ENCODE results near the gene MAGI1.
"Not testable (repeated sequence)": the region's sequence is repeated elsewhere in the genome, so short reads cannot be mapped to it uniquely, and the experiment has no call there.

Gene MAGI1

DNA sequence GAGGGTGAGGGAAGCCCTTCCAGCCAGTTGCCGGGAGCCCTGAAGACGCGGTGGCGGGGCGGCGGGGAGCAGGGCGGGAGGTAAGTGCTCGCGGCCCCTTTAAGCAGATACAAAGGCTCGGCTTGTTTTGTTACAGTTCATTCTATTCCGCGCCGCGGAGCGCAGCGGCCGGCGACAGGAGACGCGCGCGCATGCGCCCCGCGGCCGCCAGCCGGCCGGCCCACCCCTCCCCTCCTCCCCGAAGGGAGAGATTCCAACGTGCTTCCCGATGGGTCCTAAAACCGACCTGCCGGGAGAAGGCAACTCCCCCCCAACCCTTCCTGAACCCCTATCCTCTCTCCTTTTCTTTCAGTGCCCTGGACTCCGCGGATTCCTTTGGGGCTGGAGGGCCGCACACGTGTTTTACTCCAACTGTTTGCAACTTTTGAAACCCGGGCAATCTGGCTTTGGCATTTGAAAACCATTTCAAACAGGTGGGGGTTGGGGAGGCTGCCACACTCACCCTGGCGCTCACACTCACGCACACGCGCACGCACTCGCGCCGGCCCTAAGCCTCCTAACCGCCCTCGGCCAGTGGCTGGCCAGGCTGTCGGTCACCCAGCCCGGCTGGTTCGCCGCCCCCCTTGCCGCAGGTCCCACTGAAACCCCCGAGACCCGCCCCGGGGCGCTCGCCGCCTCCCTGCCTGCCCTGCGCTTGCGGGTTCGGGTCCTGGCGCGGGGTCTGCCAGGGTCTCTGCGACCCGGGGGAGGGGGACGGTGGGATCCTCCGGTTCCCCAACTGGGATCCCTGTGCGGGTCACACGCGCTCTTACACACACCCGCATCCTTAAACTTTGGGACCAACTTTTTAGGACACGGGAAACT is at the start of gene MAGI1:
TSS of gene MAGI1 (minus strand) at position 193 of the 864 bp plus-strand sequence. CDS start 610 bp downstream, outside the sequence.
- no peak for DNase-seq

DNA sequence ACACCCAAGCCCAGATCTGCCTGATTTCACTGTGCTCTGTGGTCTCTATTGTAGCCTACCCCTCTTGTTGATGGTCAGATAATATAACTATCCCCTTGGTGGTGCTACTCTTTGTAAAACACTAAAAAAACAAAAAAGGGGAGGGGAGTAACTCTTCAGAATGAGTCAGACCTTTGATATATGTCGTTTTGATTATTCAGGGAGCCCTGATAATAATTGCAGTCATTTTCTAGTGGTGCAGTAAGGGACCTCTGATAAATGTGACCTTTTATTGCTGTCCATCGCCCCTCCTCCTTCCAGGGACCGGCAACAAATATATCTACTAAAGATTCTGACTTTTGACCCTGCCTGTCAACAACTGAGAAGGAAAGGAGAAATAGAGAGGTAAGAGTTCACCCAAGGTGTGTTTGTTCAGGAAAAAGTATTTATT is 45.1 kb upstream of the MAGI1 start:
- no peak for DNase-seq

DNA sequence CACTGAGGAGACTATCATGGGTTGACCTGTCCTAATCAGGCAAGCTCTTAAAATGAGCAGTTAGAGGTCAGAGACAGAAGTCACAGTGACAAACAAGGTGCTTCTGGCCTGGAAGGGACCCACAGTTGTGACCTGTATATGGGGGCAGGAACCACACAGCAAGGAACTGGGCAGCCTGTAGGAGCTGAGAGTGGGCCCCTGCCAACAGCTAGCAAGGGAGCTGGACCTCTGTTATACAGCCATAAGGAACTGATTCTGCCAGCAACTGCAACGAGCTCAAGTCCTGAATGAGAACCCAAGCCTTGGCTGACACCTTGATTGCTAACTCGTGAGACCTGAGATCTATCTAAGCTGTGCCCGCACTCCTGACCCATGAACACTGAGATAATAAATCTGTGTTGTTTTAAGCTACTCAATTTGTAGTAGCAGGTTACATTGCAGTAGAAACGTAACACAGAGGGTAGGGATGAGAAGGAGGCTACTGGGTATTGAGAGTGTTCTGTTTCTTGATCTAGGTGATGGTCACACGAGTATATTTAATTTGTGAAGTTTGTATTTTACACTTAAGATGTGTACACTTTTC is 44.5 kb upstream of the MAGI1 start:
- no peak for DNase-seq

DNA sequence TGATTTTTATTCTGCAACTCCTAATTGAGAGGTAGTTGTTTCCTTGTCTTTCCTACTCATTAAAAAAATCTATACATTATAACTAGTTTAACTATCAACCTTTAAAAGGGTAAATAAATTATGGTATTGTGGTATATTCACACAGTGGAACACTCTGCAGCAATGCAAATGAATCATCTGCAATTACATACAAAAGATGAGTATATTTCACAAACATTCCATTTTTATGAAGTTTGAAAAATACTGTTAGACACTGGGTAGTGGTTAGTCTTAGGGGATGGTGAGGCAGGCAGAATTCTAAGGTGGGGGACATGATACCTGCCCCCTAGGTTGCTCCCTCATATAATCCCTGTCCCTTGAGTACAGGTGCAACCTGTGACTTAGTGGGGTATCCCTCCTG is 44.0 kb upstream of the MAGI1 start:
- no peak for DNase-seq

DNA sequence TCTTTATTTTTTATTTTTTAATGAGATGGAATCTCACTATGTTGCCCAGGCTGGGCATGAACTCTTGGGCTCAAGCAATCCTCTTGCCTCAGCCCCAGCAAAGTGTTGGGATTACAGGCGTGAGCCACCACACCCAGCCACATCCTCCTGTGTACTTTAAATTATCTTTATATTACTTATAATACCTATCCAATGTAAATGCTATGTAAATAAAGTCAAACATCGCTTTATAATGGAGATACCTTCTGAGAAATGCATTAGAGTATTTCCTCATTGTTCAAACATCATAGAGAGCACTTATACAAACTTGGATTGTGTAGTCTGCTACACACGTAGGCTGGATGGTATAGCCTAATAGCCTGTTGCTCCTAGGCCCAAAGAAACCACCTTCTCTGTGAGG is 41.4 kb upstream of the MAGI1 start:
- DNase-seq = no peak

DNA sequence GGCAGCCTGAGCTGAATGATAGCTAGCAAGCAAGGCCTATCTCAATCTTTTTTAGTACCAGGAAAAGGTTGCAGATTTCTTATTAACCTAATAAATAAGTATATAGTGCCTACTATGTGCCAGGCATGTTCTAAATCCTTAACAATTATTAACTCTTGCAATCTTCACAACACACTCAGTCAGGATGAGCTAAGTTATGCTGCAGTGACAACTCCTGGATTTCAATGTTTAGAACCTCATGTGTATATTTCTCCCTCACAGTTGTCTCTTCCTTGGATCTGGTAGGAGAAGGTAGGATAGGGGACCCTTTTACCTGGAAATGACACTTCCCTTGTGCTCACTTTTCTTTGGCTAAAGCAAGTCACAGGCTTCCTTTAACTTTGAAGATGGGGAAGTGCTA is 39.3 kb upstream of the MAGI1 start:
- DNase-seq = no peak

DNA sequence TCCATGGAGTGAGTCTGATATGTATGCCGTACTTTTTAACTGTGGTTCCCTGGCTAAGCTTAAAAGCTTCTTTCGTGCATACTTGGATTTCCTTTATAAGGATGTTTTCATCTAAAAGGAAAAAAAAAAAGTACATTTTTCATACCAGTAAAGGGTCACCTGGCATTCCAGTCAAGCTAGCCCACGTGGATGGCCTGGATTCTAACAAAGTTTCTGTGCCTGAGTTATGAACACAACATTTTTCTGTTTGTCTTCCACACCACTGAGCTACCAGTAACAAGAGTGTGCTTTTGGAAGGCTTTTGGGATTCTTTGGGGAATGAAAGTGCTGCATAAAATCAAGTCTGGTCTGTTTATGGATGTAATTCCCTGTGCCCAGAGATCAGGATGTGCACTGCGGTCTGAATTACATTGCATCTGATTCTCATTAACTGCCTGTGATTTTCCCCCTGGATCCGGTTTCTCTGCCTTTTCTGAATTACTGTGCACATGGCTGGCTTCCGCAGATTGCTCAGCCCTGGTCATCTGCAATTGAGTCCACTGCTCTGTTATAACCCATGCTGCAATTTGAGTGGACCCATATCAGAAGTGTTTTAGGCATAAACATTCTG is 38.2 kb upstream of the MAGI1 start:
- DNase-seq = no peak

DNA sequence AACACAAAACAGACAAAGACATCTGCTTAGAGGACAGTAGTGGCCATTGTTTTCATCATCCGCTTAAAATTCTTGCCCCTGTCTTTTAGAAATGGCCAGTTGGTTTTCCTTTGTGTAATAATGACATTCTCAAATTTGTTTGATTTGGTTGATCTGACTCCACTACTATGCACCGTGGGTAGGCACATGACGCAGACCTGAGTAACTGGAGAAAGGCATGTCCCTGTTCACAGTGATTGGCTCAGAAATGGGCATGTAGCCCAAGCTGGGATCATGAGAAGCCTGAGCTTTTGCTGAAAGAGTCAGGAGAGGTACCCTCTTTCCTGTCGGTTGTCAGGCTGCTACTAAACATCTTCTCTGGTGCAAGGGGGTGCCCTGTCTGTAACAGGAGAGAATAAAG is 36.6 kb upstream of the MAGI1 start:
- DNase-seq = no peak

DNA sequence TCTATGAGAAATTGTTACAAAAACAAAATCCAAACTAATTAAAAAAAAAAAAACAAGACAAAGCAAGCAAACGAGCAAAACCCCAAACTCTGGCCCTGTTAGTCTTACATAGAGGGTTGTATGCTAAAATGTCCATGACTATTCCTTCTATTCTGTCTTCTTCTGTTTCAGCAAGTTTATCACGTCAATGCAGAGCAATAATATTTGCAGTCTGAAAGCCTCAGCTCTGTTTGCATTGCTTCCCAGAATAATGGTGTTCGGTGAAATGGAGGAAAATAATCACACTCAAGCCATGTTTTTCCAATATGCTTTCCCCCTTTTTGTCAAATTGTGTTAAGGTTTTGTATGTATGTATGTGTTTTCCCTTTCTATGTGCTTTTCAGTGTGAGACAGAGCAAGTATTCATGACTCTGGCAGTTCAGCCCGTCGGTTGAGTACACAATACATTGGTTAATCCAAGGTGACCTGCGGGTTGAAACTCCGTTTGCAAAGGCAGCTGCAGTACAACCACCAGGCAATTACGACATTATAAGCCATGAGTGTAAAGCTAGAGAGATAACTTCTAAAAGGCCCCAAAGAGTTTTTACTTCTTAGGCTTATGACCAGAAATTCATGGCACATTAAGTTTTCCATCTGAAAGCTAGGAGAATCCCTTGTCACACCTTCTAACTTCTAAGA is 34.9 kb upstream of the MAGI1 start:
- no peak for DNase-seq

DNA sequence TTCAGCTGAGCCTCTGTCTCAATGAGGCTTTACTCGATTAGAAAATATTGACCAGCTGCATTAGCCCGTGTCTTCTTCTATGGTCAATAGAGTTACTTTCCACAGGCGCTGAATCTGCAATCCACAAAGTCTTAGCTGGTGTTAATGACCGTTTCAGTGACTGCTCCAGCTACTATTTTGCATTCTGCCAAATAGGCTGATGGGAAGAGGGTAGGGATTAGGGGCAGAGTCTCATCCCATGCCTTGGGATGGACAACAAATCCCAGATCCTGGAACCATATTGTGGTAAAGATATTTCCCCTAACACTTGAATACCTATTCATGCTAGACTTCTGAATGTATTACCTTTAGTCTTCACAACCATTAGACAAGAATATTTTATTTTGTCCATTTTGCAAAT is 29.5 kb upstream of the MAGI1 start:
- DNase-seq = no peak

DNA sequence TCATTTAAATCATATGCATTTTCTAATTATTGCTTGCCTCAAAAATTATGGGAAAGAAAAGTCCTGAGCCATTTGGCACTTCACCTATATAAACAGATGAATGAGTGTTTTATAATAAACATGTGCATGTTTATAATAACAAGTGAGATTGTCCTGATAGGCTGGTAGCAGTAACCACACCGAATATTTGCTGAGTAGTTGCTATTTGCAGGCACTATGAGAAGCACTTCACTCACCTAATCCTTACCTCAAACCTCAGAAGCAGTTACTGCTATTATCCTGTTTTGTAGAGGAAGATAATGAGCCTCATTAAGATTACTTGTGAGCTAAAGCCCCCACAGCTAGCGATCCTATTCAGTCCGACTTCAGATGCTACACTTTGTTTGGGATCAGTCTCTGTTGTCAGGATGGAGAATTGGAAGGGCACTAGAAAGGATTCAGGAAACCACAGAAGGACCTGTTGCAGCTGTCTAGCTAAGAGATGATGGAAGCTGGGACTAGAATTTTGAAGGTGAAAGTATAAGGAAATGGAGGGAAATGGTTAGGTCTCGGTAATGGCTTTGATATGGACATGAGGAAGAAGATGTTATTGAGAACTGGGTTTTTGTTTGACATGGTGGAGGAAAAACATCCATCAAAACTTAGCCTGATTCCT is 28.4 kb upstream of the MAGI1 start:
- DNase-seq = no peak

DNA sequence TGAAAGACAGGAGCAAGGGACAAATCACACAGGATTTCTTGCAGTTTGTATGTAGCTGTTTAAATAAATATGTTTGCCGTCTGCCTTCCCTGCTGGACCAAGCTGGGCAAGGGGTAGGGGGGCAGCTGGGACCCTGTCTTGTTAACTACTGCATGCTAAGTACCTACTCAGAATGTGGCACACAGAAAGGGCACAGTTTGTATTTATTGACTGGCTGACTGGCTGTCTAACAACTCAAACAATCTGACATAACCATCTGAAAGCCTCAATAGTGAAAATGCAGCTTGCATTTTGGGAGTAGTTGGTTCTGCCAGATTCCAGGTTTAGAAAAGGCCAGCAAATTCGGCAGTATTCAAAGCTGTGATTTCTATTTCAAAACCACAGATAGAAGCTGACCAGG is 16.6 kb upstream of the MAGI1 start:
- no peak for DNase-seq

DNA sequence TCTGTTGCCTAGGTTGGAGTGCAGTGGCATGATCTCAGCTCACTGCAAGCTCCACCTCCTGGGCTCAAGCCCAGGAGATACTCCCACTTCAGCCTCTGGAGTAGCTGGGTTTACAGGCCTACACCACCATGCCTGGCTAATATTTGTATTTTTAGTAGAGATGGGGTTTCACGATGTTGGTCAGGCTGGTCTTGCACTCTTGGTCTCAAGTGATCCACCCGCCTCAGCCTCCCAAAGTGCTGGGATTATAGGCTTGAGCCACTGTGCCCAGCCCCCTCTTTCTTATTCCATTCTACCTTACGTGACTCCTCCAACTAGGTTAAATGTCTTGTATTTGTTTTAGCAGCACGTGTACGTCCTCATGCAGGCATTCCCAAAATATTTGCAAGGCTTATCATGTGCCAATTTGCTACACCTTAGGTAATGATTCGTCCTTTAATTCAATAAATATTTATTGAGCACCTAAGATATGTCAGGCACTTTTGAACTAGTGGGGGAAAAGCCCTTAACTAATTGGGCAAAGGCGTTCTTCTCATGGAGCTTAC is 14.9 kb upstream of the MAGI1 start:
- DNase-seq = no peak

DNA sequence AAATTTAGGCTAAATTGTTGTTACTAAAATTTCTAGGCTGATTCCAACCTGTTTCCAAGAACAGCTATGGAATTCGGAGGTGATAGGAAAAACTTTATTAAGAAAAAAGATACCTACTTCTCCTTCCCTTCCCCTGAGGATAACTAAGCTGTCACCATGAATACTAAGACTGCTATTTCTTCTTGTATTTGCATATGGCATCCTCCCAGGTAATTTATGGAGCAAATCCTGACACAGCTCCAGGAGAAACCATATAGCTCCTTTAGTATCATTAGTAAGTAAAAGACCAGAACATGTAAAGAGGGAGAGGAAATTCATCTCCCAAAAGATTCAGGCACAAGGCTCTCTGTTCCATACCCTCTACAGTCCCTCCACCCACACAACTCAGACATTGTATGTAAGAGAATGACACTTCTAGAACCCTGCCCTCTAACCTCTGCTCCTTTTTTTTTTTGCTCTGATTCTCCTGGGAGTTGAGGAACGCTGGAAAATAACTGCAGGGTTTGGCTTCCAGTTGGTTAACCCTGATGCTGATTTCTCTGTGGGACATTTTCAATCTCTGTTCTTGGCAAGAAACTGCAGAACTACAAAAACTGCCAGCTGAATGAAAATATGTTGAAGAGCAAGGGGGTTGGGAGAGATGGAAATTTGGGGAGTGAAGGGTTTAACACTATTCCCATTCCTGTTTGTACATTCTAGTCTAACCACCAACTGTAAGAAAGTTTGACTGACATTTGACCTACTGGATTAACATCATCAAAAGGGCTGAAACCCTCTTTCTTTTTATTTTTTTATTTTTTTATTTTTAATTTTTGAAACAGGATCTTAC is 14.2 kb upstream of the MAGI1 start:
- no peak for DNase-seq

DNA sequence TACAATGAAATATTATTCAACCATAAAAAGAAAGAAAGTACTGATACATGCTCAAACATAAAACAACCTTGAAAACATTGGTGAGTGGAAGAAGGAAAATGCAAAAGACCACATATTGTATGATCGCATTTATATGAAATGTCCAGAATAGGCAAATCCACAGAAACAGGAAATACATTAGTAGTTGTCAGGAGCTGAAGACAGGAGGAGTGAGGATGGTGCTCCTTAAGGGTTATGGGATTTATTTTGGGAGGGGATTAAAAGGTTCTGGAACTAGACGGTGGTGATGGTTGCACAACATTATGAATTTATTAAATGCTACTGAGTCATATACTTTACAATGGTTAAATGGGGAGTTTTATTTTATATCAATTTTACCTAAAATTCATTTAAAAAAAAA is 12.1 kb upstream of the MAGI1 start:
- no peak for DNase-seq

DNA sequence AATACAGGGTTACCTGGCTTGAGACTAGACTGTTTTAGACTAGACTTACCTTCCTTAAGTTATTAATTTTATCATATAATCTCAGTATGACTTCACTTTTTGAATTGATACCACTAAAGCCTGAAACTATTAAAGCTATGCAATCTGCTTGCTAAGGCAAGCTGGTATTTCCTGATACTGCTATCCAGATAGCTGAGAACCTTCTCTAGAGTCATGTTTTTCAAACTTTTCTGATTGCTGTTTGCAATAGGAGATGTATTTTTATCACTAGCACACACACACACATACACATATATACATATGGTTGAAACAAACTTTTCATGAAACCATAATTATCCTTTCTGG is 9.3 kb upstream of the MAGI1 start:
- no peak for DNase-seq

DNA sequence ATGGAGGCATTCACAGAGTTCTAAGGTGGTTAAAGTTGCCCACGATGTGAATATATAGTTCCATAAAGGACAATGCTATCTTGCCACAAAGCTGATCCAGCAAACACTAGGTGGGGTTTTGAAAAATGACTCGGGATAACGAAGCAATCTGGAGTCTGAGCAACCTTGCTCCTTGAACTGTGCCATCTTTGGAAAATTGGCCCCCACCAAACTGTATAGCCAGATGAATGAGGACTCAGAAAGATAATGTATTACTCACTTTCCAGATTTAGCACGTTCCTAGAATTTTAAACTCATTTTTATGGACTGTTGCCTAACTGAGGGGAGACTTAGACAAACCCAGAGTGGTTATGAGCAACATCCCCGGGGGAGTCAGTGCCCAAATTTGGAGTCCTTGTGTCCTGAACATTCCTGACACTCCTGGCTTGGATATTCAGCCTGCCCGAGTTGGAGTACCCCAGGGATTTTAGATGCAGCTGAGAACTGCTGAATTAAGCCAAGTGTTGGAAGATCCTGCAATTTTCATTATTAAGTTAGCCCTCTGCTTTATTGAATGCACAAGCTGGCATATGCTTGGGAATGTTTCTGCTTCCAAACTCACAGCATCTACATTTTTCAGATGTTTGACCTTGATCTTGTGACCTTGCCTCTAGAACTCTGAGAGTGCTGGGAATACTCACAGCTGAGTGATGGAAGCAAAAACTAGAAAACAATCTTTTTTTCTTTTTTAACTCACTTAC is 8.8 kb upstream of the MAGI1 start:
- no peak for DNase-seq

DNA sequence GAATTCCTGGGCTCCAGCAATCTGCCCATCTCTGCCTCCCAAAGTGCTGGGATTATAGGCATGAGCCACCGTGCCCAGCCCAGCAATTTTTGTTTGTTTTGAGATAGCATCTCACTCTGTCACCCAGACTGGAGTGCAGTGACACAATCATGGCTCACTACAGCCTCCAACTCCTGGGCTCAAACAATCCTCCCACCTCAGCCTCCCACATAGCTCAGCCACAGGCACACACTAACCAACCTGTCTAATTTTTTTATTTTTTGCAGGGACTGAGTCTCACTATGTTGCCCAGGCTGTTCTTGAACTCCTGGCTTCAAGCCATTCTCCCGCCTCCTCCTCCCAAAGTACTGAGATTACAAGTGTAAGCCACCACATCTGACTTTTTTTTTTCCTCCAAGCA is 7.6 kb upstream of the MAGI1 start:
- DNase-seq = not testable (repeated sequence)

DNA sequence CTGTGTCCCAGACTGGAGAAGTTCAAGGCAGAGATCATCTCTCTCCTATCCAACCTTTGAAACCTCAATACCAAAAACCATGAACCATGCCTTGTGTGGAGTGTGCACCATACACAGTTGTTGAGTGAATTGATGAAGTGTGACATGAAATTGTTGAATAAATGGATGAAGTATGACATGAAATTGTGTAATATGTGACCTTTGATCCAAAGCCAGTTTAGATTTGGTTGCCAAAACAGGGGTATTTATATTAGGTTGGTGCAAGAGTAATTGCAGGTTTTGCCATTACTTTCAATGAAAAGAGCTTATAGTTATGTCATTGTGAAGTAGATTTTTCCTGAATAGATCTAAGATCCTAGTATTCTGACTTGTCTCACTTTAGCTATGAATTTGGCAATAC is 3.1 kb upstream of the MAGI1 start:
- no peak for DNase-seq

DNA sequence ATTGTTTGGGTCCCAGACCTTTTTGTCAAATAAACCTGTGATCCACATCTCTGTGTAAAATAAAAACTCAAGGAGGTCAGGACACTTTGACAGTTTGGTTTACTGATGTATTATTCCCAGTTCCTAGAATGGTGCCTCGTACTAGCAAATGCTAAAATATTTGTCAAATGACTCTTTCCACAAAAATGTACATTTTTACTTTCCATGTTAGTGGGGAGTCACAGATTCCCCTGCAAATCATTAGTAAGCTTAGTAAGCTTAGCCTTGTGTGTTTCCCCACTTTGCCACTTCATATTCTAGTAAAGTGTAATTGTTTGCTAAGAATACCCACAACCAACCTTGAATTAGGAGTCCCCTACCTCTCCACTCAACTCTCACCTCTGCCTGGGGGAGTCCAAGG is 2.4 kb upstream of the MAGI1 start:
- DNase-seq = no peak

DNA sequence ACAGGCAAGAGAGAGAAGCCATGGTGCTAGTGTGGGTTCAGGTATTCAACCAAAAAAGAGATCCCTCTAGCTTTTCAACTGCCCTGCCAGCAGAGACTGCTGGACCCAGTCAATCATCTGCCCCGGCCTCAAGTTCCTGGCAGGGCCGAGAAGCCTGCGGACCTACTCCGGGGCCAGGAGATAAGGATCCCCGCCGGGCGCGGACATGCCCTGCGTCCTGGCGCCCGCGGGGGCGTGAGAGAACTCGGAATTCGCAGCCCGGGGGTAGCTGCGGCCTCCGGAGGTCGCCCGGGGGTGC is 821 bp upstream of the MAGI1 start:
- DNase-seq = no peak

DNA sequence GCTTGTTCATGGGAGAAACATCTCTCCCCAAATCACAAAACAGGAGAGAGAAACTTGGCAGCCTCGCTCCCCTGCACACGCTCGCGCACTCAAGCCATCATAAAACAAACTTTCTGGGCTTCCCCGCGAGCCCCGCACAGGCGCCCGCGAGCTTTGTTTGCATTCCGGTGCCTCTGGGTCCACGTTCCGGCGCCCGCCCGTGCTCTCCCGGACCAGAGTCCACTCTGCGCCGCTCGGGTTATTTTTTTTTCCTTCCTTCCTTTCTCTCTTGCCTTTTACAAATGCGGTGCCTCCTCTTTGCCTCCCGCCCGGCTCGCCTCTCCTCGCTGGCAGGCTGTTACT is 363 bp downstream of the MAGI1 start:
- no peak for DNase-seq

Data from activated T-cell treated with anti-CD3 and anti-CD28 coated beads for 4 hours (primary cell).